Left lung (tissue), 10 donors: ENCODE results near the gene EYA4. TPM values are rescaled to one million over a fixed set of nuclear protein-coding genes. Genes with fewer than 3 reads are reported as not detected.

Source experiments
- ATAC-seq: fragments of 200-7000 bp; cut with Tn5 transposase; one replicate; pipeline ENCODE4 v1.9.1; 2020; ENCODE audit warnings: moderate library complexity
- DNase-seq, 4 donors: peaks; one replicate each; pipeline ENCODE4 v3.0.0-alpha.2; 2013 to 2020
- H3K27ac ChIP-seq, 2 donors: fragments of 200-600 bp; sonication (generic) in 1 of 2; one replicate each; pipeline versions ENCODE4 v1.5.0 to v1.8.0; 2020 to 2021
- H3K27me3 ChIP-seq, 2 donors: fragments of 200-600 bp; sonication (generic) in 1 of 2; one replicate each; pipeline versions ENCODE4 v1.5.0 to v1.8.0; 2020 to 2021
- H3K36me3 ChIP-seq, 2 donors: fragments of 200-600 bp; sonication (generic) in 1 of 2; one replicate each; pipeline versions ENCODE4 v1.5.0 to v1.8.0; 2020 to 2021
- H3K4me1 ChIP-seq, 2 donors: fragments of 200-600 bp; one replicate each; pipeline ENCODE4 v1.8.0; 2021
- H3K4me3 ChIP-seq, 2 donors: fragments of 200-600 bp; sonication (generic) in 1 of 2; one replicate each; pipeline versions ENCODE4 v1.5.0 to v1.8.0; 2020 to 2021; ENCODE audit warnings: mild to moderate bottlenecking in 1 of 2
- H3K9me3 ChIP-seq, 2 donors: fragments of 200-600 bp; sonication (generic) in 1 of 2; one replicate each; pipeline versions ENCODE4 v1.5.0 to v1.8.0; 2020 to 2021
- CTCF ChIP-seq, 2 donors: fragments of 200-600 bp; sonication (generic) in 1 of 2; IDR thresholded peaks; one replicate each; pipeline versions ENCODE4 v1.5.0 to v1.8.0; 2021; ENCODE audit warnings: antibody characterized with exemption in 2 of 2
- intact Hi-C, 2 donors: fragments of 100-400 bp; cut with DNase I; formaldehyde crosslinking; loops; one replicate each; pipeline versions ENCODE4 v1.11.2 to v1.14.2; 2022
- polyA plus RNA-seq, 6 donors: library from polyadenylated mRNA; unstranded; fragments of 120-200 nt; gene quantifications; one replicate each; pipeline ENCODE4 v1.2.1, GENCODE V29; 2013; ENCODE audit not compliant: insufficient read length in 6 of 6
- total RNA-seq, 2 donors: library from RNA; stranded (reverse); fragmentation: NEBNext Ultra II Directional; extraction: Animal tissue kit (Norgen Biotek cat#: 25700); gene quantifications; one replicate each; pipeline ENCODE4 v1.2.1, GENCODE V29; 2021
- donor health status: DM: no; HTN: yes; CAD: no.
- donor health status: DM: no; HTN: no; CAD: no.

Gene EYA4
- total and polyA plus RNA-seq, 8 donors, result 1.0 to 9.8 (median 8.4) TPM

- no peak overlapping the region for H3K27ac ChIP-seq
- ATAC-seq (no peak), DNase-seq (no peak)
- no peaks in the 10 kb centered on the region for H3K27me3 ChIP-seq
- no peak for TF ChIP-seq CTCF (IDR thresholded peaks at IDR 0.05)
- no peak overlapping the region for H3K4me3 ChIP-seq
- no peaks in the 10 kb centered on the region for H3K36me3 ChIP-seq
- no peaks in the 10 kb centered on the region for H3K9me3 ChIP-seq
- no peaks in the 10 kb centered on the region for H3K4me1 ChIP-seq
- intact Hi-C loops, result no loop called here
Observed at GRCh38 chr6:133447924-133448323, 206.8 kb downstream of the EYA4 start.

- Histone ChIP-seq H3K4me1 (no peaks in the 10 kb centered on the region), H3K27ac (no peak overlapping the region), H3K9me3 (no peaks in the 10 kb centered on the region), H3K27me3 (no peaks in the 10 kb centered on the region), H3K36me3 (no peaks in the 10 kb centered on the region), H3K4me3 (no peak overlapping the region)
- no peak for TF ChIP-seq CTCF (IDR thresholded peaks at IDR 0.05)
- ATAC-seq, result no peak
- no peak for DNase-seq
- intact Hi-C loops, result no loop called here
Observed at GRCh38 chr6:133456439-133456838, 215.3 kb downstream of the EYA4 start.

DNA sequence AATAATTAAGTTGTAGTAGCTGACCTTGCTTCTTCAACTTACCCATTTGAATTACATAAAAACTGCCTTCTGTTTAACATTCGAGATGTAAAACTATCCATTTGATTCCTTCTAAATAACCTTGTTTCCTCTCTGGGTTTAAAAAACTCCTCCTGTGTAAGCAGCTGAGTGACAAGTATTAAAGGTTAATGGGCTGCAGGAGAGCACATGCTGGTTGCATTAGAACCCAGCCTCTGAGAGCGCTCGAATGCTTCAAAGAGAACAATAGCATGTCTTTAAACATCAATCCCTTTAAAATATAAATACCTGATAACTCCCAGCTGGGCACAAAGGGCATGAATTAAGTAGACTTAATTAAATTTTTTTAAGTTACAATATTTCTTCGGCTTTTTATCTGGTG is 215.8 kb downstream of the EYA4 start:
- H3K27ac ChIP-seq, result no peak overlapping the region
- no peaks in the 10 kb centered on the region for H3K36me3 ChIP-seq
- ATAC-seq (no peak), DNase-seq (no peak)
- no peak overlapping the region for H3K4me3 ChIP-seq
- H3K9me3 ChIP-seq, result no peaks in the 10 kb centered on the region
- no peaks in the 10 kb centered on the region for H3K27me3 ChIP-seq
- no peak for TF ChIP-seq CTCF (IDR thresholded peaks at IDR 0.05)
- H3K4me1 ChIP-seq, result no peaks in the 10 kb centered on the region
- intact Hi-C loops, result no loop called here

- Histone ChIP-seq H3K27me3 (no peaks in the 10 kb centered on the region), H3K27ac (no peak overlapping the region), H3K4me3 (no peak overlapping the region), H3K9me3 (no peaks in the 10 kb centered on the region), H3K4me1 (no peaks in the 10 kb centered on the region), H3K36me3 (no peaks in the 10 kb centered on the region)
- ATAC-seq (no peak), DNase-seq (peak in 1 of 4 donors; percentile 17)
- intact Hi-C loops, result no loop called here
- no peak for TF ChIP-seq CTCF (IDR thresholded peaks at IDR 0.05)
Observed at GRCh38 chr6:133460101-133460500, 218.9 kb downstream of the EYA4 start.

DNA sequence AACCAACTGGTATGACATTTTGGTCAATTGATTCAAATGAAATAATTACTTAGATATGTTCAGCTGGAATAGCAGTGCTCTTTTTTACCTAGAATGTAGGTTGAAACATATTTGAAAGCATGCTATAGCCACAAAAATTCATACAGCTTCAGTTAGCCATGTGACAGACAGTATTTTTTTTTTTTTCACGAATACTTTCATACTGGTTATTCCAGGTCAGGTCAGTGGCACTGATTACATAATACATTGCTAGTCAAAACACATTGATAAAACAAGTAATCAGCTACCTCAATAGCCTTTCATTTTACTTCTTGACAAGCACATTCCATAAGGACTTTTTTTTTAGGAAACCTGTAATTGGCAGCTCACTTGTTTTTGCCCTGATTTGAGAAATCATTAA is 222.6 kb downstream of the EYA4 start:
- H3K36me3 ChIP-seq, result no peaks in the 10 kb centered on the region
- H3K4me3 ChIP-seq, result no peak overlapping the region
- intact Hi-C loops, result no loop called here
- H3K4me1 ChIP-seq, result no peaks in the 10 kb centered on the region
- no peaks in the 10 kb centered on the region for H3K9me3 ChIP-seq
- H3K27ac ChIP-seq, result no peak overlapping the region
- no peaks in the 10 kb centered on the region for H3K27me3 ChIP-seq
- TF ChIP-seq CTCF (IDR thresholded peaks at IDR 0.05), result no peak
- no peak for DNase-seq
- no peak for ATAC-seq
